ENCODE measurements around the gene NOL4L. TPM values are rescaled to one million over a fixed set of nuclear protein-coding genes. Genes with fewer than 3 reads are reported as not detected.

NOL4L gene
- total and polyA plus RNA-seq, 11 donors: 2.6 to 15.0 (median 6.7) TPM

- Histone ChIP-seq H3K4me1 (peaks cover 4 to 29% (median 17%) of the 10 kb centered on the region in 12 donors), H3K27ac (no peak overlapping the region), H3K36me3 (peaks cover 2 to 99% (median 86%) of the 10 kb centered on the region in 9 donors), H3K27me3 (no peaks in the 10 kb centered on the region), H3K9me3 (no peaks in the 10 kb centered on the region), H3K4me3 (no peak overlapping the region)
- 95 to 97% (median 96%) methylated on average over 12 of the region's 12 CpGs for WGBS, 4 donors
- intact Hi-C loops (cut with DNase I): loop anchor here in 3 of 10 donors (5.0 to 10.0 kb wide), 3 partner anchors 53 to 74 kb away; partner anchors contain the start of gene ASXL1 (in 1 of the 3)
- TF ChIP-seq CTCF (IDR thresholded peaks at IDR 0.05): no peak
- no peak for TF ChIP-seq POLR2A (IDR thresholded peaks at IDR 0.05)
- DNase-seq: no peak
- no peak for ATAC-seq
Observed at GRCh38 chr20:32431457-32431856, 153.7 kb downstream of the NOL4L start.

DNA sequence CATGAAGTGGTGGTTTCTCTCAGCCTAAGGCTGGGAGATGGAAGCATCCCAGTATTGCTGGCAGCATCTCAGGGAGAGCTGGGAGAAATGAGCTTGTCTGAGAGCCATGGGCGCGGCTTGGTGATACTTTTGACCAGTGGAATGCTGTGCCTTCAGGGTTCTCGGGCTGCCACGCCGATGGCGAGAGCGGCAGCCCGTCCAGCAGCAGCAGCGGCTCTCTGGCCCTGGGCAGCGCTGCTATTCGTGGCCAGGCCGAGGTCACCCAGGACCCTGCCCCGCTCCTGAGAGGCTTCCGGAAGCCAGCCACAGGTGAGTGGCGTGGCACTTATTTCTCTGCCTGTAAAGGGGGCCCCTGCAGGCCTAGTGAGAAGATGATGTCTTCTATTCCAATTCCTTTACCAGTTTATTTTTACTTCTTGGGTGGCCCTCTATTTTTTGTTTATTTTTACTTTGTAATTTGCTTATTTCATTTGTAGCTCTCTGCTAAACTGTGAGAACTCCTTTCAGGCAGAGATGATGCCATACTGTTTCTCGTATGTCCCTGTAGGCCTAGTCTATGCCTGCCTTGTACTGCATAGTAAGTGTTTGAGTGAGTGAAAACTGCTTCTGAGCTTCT is 155.3 kb downstream of the NOL4L start:
- DNase-seq (no peak), ATAC-seq (no peak)
- H3K9me3 ChIP-seq: no peaks in the 10 kb centered on the region
- H3K27ac ChIP-seq: no peak overlapping the region
- no peak overlapping the region for H3K4me3 ChIP-seq
- TF ChIP-seq CTCF (IDR thresholded peaks at IDR 0.05) (no peak), POLR2A (IDR thresholded peaks at IDR 0.05) (no peak)
- H3K4me1 ChIP-seq: peaks cover 4 to 29% (median 17%) of the 10 kb centered on the region in 12 donors
- peaks cover 0 to 83% (median 70%) of the 10 kb centered on the region in 9 donors for H3K36me3 ChIP-seq
- no peaks in the 10 kb centered on the region for H3K27me3 ChIP-seq
- WGBS, 4 donors: 96 to 97% (median 96%) methylated on average over 16 of the region's 16 CpGs
- intact Hi-C loops (cut with DNase I): loop anchor here in 4 of 10 donors (5.0 to 10.0 kb wide), 3 partner anchors 55 to 73 kb away; partner anchors contain the start of gene ASXL1 (in 2 of the 4)

DNA sequence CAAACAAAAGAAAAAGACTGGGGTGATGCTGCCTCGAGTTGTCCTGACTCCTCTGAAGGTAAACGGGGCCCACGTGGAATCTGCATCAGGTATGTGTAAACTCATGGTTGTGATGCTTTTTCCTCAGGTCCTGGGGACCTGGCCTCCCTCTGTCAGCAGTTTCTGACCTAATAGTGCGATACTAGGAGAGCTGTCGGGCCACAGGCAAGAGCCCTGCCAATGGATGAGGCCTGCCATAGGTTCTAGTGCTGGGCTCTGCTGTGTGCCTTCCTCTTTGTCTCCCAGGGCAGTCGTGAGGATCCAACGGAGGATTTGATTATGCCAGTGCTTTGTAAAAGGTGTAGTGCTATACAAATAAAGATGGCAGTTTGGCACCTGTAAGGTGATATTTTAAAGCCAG is 155.8 kb downstream of the NOL4L start:
- no peak overlapping the region for H3K4me3 ChIP-seq
- WGBS, 4 donors: 69 to 85% (median 82%) methylated on average over 6 to 7 of the region's 7 CpGs
- no peak overlapping the region for H3K27ac ChIP-seq
- peaks cover 4 to 28% (median 17%) of the 10 kb centered on the region in 12 donors for H3K4me1 ChIP-seq
- DNase-seq: no peak
- intact Hi-C loops (cut with DNase I): loop anchor here in 1 of 10 donors (5.0 kb wide), 1 partner anchor 72 kb away; the partner anchor contains the start of gene ASXL1
- TF ChIP-seq CTCF (IDR thresholded peaks at IDR 0.05): no peak
- no peak for TF ChIP-seq POLR2A (IDR thresholded peaks at IDR 0.05)
- H3K27me3 ChIP-seq: no peaks in the 10 kb centered on the region
- peaks cover 0 to 78% (median 65%) of the 10 kb centered on the region in 9 donors for H3K36me3 ChIP-seq
- H3K9me3 ChIP-seq: no peaks in the 10 kb centered on the region
- ATAC-seq: no peak

DNA sequence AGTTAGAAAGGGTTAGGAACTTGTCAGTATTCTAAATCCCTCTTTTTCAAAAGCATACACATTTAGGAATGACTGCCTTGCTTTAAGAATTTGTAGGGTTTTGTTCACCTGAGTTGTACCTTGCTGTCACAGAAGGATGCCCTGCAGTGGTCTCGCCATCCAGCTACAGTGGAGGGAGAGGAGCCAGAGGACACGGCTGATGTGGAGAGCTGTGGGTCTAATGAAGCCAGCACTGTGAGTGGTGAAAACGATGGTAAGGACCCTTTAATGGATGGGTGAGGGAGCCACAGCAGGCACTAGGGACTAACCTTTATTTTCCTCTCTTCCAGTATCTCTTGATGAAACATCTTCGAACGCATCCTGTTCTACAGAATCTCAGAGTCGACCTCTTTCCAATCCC is 157.1 kb downstream of the NOL4L start:
- no peak overlapping the region for H3K4me3 ChIP-seq
- no peak for TF ChIP-seq CTCF (IDR thresholded peaks at IDR 0.05)
- TF ChIP-seq POLR2A (IDR thresholded peaks at IDR 0.05): no peak
- no peaks in the 10 kb centered on the region for H3K9me3 ChIP-seq
- H3K36me3 ChIP-seq: peaks cover 0 to 64% (median 52%) of the 10 kb centered on the region in 9 donors
- H3K4me1 ChIP-seq: peaks cover under 1 to 15% (median 8%) of the 10 kb centered on the region in 12 donors
- no peaks in the 10 kb centered on the region for H3K27me3 ChIP-seq
- WGBS, 4 donors: 90 to 94% (median 92%) methylated on average over 6 of the region's 6 CpGs
- intact Hi-C loops (cut with DNase I): loop anchor here in 1 of 10 donors (5.0 kb wide), 1 partner anchor 71 kb away; the partner anchor contains the start of gene ASXL1
- DNase-seq: no peak
- H3K27ac ChIP-seq: no peak overlapping the region
- ATAC-seq: no peak
